CD4-positive, alpha-beta T cell treated with Interleukin-1 beta for 1 hour (primary cell): ENCODE results near the gene SMOC2.

Experiments
- DNase-seq, 2 donors: peaks; one replicate each; pipeline ENCODE4 v3.0.0-alpha.2; 2020 to 2022

Gene SMOC2

DNA sequence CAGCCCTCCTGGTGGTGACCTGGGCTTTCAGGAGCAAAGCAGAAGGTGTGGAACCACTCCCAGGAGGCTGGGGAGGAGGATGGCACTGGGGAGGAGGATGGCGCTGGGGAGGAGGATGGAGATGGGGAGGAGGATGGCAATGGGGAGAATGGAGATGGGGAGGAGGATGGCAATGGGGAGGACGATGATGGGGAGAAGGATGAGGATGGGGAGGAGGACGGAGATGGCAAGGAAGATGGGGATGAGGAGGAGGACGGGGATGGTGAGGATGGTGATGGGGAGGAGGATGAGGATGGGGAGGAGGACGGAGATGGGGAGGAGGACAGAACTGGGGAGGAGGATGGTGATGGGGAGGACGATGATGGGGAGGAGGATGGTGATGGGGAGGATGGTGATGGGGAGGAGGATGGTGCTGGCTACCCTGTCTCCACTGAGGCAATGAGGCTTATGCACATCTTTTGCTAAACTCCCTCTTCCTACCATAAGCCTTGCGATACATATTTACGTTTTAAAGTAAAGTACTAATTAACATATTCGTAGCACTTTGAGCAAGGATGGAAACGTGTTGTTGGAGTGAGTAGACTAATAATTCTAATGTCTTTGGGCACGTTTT lies 7.4 kb downstream of the SMOC2 start:
- DNase-seq = no peak

DNA sequence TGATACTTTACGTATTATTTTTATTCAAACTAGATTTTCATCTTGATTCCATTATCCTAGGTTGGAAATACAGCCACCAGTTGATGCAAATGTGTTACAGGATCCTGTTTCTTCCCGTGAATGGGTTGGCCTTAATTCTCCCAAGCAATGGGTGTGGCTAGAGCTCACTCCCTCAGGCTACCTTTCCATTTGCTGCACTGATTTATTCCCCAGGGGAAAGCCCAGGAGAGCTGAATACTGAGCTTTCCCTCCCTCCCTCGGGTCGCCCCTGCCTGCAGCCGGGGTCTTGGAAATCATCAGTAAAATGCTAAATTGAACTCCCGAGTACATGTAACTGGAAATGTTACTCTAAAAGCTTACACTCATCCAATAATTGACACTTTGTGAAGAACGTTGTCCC lies 9.9 kb downstream of the SMOC2 start:
- no peak for DNase-seq

DNA sequence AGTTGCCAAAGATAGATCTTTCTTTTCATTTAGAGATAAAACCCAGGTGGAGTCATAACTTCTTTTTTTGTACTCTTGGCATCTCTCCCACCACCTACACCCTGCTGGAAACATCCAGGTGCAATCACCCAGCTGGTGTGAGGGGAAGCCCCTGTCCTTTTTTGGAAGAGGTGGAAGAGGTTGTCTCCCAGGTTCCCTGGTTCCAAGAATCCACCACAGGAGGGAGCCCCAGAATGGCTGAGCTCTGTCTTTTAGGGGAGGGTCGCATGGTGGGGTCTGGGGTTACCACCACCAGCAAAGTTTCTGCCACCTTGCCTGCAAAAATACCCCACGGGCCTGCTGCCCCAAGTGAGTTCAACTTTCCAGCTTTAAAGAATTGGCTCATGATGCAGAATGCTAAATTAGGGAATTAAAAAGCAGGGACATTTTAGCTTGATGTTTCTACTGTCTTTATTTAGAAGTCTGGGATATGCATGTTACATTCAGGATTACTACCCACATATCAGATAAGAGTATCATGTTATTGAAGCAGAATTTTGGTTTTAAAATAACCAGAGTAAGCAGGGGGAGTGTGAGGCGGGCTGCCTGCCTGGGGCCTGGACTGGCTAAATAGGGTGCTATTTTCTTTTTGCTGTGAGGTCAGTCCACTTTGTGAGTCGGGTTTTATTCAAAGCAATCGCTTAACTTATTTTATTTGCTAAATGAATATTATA lies 11.0 kb downstream of the SMOC2 start:
- DNase-seq = no peak

DNA sequence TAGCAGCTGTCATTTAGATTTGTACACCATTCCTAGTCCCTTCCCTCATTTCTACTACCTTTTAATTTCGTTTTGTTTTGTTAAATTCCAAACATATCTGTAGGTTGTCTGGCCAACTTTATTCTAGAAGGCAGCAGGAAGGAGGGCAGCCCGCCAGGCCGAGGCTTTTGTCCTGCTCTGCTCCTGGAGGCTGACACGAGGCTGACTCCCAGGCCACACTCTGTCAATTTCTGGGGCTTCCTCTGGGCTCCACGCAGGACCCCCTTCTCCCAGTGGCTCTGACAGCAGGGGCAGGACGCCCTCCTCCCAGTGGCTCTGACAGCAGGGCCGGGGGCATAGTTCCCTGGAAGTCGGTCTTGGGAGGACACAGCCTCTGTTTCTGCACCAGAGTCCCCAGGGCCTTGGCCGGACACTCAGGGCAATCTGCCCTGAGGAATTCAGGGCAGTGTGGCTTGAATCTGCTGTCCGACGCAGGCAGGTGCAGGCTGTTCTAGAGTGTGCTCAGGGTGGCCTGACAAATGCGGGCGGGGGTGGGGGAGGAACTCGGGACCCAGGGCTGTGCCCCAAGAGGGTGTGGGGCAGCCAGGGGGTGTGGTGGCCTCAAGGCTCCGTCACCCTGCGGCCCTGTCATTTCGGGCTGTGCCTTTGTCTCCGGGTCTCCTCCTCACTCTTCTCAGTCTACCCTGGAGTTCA lies 11.8 kb downstream of the SMOC2 start:
- no peak for DNase-seq

DNA sequence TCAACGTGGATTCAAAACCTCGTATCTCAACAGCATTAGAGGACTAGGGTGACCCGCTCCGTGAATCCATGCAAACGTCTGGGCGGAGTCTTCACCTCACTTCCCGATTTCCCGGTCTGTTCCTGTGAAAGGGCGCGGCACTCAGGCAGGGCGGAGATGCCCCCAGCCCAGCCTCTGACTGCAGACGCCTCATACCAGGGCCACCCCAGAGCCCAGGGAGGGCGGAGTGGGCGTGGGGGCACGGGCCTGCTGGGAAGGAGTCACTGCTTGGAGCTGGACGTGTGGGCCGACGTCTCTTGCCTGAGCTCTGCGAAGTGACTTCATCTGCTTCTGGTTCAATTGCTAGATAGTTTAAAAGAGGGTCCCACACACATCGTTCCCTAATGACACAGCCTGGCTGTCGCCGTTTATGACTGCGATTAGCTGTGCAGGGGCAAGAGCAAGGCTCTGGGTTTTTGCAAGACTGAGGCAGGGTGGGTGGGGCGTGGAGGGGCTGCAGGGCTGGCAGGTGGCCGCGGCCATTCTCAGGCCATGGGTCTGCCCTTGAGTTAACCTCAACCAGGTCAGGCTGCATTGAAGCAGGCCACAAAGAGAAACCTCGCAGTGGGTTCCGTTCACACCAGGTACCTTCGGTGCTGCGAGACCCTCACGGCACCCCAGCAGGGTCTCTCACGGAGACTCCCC lies 15.0 kb downstream of the SMOC2 start:
- no peak for DNase-seq

DNA sequence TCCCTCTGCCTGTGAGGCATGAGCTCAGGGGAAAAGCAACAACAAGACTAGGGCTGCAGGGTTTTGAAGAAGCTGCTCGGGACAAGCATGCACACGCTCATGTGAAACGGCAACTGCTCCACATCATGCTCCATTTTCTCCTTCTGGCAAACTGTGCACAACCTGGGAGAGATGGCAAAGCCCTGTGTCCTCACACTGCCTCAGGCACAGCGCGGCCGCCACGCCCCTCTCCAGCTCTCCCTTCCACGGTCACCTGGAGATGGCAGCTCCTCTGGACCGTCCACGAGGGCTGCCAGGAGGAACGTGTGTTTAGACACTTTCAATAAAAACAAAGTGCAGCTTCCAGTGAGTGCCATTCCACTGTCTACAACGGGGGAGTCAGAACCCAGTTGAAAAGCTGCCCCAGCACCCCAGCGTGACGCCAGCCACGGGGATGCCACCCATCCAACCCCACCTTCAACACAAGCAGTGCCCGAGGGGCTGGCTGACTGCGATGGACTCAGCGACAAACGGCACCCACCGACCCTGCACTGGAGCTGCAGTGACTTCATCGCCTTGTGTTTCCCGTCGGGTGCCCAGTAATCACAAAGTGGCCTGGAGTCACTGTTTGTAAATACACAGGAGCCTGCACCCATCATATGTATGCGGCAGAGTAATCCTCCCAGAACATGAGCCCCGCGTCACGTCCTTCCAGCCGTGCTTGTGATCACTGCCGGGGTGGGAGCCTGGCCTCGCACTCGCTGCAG lies 16.1 kb downstream of the SMOC2 start:
- no peak for DNase-seq

DNA sequence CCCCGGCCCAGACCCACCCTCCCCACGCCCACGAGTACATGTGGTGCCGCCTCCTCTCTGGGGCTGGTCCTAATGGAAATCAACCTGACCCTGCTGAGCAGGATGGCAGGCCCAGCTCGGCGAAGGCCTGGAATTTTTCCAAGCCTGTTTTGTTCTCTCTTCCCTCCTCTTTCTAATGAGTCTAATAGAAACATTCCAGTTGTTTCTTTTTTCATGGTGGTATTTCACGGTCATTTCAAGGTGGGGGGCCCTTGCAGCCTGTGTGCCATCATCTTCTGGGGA lies 16.6 kb downstream of the SMOC2 start:
- no peak for DNase-seq

DNA sequence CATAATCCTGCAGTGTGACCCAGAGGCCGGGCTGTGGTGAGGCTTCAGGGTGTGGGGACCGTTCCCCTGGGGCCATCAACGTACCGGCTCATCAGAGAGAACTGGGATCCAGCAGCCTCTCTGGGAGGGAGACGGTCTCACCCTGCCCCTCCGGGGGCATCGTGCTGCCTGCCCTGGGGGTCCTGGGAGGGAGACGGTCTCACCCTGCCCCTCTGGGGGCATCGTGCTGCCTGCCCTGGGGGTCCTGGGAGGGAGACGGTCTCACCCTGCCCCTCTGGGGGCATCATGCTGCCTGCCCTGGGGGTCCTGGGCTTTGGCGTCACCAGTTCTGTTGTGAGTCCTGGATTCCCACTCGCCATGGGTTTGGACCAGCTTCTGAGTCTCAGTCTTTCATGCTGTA lies 17.1 kb downstream of the SMOC2 start:
- no peak for DNase-seq

DNA sequence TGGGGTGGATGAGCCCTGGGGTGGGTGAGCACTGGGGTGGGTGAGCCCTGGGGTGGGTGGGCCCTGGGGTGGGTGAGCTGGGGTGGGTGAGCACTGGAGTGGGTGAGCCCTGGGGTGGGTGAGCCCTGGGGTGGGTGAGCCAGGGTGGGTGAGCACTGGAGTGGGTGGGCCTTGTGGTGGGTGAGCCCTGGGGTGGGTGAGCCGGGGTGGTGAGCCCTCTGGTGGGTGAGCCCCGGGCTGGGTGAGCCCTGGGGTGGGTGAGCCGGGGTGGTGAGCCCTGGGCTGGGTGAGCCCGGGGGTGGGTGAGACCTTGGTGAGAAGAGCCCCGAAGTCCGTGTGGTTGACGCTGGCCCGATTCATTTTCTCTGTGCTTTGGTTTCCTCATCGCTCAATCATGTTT lies 18.6 kb downstream of the SMOC2 start:
- no peak for DNase-seq

DNA sequence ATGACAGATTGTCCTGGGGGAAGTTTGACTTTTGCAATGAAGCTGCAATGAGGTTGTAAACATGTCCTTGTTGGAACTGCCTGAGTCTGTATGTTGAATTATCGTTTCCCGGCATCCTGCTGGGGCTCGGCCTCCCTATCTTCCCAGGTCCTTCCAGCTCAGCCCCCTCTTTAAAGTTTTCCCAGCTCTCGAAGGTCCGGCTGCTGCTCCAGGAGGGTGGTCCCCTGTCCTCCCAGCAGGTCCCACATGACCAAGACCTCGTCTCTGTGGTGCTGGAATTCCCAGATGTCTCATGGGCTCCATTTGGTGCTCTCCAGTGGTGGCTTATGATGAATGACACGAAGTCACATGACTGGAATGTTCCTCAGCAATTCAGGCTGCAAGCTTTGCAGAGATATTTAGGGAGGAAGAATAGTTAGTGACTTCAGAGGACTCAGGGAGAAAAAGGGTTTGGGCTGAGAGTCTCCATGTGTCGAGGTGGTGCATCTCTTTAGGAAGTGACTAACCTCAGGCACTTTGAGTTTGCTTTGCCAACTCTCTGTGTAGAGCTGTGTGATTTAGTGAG lies 21.4 kb downstream of the SMOC2 start:
- no peak for DNase-seq

DNA sequence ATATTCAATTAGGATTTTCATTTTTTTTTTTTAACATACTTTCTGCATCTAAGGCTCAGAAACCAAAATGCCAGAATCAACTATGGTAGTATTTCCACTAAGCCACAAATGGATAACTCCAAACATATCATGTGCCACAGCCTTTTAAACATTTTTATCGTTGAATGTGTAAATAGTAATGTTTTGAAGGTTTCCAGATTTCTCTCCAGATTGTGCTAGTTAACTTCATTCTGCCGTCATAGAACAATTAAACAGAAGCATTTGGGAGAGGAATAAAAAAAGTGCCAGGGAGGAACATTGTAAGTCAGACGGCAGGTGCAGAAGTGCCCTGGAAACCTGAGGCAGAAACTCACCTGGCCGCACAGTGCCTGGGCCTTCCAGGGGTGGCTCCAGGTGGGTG lies 23.6 kb downstream of the SMOC2 start:
- no peak for DNase-seq

DNA sequence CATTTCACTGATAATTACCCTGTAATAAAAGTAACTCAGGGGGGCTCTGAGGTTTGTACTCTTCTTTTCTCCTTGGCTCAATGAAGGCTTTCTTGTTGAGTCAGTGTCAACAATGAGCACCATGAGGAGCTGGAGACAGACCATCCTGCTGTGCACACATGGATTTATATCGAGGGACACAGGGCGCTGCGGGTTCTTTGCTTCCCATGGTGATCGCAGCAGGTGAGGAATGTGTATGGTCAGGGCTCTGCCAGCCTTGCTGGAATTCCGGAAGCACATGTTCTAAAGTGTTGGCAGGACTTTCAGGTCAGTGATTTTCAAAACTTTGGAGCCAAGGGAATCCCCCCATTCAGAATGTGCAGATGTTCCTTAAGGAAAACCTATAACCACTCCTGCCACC lies 27.1 kb downstream of the SMOC2 start:
- DNase-seq = no peak

DNA sequence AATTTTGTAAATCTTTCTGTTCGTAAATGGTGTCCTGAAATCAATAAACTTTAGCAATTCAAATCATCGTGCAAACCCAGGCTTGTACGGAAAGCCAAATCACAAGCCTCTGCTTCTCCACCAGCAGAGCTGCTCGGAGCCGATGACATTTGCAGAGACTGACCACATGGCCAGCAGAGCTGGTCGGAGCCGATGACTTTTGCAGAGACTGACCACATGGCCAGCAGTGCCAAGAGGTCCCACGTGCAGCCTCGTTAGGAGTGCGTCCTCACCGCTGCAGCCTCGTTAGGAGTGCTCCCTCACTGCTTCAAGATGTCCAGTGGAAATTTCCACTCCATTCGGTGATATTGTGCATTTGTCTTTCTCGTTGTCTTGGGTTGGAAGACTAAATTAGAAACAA lies 28.5 kb downstream of the SMOC2 start:
- no peak for DNase-seq

DNA sequence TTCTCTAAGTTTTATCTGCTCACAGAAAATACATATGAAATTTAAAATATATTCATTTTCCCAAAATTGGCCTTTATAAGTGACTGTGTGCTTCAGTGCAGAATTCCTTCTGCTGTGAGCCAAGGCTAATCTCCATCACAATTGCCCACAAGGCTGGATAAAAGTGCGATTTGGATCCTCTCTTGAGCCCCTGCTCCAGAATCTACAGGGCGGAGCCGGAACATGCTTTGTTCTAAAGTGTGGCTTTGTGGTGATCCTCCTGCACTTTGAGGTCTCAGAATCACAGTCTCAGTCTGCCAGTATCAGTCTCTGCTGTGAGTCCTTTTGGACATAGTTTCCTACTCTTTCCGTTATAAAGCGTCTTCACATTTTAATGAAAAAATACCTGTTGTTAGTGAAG lies 28.9 kb downstream of the SMOC2 start:
- no peak for DNase-seq

DNA sequence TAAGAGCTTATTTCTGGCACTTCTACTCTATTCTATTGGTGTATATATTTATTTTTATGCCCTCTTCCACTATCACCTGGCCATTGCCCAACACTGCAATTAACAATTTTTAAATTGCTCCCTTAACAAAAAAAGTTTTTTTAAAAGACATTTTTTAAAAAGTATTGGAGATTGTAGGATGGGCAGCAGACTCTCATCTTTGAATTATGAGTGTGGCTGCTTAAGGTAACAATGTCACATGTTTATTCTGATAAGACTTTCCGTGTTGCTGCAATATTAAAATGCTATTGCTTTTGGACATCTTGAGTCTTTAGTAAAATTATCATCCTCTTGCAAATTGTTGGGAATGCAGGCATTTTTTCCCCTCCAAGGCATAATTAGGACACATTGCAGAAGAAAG lies 31.4 kb downstream of the SMOC2 start:
- DNase-seq = no peak

DNA sequence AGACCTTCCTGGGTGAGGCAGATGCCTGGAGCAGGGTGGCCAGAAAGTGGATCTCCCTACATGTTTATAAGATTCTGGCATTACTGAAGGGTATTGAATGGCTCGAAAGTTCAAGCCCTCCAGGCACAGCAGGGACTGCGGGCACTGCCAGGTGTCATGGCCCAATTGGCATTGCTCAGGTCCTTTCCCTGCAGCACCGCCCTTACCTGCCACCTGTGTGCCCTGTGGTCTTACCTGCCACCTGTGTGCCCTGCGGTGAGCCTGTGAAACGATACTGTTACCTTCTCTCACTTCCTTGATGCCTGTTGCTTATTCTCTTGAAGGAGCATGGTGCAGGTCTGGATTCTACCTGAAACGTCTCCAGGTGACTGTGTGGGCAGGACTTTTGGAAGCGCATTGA lies 32.2 kb downstream of the SMOC2 start:
- no peak for DNase-seq

DNA sequence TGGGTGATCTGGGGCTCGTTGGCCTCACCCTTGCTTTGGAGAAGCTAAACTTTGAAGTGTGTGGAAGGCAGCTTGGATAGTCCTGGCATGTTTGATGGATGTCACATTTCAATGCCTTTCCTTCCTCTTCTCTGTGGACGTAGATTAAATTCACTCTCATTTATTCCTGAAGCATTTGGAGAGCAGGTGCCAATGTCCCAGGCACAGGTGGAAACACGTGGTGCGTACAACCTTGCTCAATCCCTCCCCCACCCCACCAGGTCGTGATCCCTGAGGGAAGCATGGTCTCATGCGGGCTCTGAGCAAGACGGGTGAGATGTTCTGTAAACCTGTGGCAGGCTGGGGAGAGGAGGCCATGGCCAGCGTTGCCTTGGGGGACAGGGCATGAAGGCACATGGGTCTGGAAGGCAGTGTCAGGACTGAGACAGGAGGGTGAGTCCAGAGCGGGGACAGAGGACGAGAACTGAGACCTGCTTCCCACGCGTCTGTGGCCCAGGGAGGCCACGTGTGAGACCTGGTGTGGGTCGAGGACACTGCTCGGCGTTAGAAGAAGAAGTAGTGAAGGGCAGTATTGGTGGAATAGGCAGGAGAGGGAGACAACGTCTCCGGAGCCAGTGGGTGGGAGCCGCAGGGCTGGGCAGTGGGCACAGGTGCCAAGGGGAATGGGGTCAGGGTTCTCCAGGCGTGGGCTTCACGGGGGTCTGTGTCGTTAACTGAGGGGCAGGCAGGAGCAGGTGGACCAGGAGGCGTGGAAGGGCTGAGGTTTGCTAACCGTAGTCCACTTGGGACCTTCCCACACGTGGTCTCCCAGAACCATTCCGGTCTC lies 34.4 kb downstream of the SMOC2 start:
- DNase-seq = no peak

DNA sequence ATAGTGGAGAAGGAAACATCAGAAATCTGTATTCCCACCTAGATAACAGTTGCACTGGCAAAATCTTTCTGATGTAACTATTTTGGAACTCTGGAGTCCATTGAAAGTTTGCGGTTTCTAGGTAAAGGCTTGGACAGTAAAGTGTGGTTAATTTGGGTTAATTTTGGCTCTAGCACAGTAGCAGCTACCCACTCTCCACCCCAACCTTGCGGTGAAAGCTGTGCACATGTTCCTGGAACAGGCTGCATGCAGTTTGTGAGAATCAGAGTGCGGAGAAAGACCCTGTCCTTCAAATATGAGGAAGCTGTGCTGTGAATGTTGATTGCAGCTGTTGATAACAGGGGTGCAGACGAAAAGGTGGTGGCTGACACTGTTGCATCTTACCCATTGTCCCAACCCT lies 38.4 kb downstream of the SMOC2 start:
- no peak for DNase-seq

DNA sequence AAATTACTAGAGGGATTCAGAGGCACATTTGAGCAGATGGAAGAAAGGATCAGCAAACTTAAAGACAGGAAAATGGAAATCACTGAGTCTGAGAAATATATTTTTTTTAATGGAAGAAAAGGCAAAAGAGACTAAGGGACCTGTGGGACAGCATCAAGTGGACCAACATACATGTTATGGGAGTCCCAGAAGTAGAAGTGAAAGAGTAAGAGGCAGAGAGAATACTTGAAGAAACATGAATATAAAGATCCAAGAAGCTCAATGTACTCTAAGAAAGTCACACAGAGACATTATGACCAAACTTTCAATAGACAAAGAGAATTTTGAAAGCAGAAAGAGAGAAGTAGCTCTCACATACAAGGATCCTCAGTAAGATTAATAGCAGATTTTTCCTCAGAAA lies 39.5 kb downstream of the SMOC2 start:
- DNase-seq = no peak

DNA sequence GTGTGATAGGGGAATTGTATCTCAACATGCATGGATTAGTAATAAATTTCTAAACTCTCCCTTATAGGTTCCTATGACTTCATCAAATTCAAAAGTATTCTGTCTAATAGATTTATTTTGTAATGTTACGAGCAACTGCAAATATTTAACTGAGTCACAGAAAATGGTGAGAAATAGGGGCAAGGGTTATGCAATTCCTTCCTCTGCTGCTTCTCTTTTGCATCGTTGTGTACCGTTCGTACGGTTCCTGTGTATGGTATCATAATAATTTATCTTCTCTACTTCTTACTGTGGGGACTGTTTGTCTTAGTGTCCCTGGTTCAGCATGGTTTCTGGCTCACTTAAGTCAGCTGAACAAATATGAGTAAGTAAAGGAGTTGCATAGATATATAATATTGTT lies 44.8 kb downstream of the SMOC2 start:
- DNase-seq = no peak

DNA sequence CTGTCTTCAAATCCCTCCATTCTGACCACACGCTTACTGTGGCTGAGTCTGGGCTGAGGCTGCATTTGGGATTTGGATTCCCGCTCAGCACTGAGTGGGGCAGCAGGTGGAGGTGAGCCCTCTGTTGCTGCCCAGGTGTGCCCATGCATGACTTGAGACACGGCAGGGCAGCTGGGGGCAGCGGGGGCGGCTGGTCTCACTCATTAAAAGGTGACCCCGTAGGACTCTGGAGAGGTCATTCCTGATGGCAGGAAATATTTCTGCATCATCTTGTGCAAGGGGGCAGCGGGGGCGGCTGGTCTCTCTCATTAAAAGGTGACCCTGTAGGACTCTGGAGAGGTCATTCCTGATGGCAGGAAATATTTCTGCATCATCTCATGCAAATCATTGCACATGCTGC lies 49.8 kb downstream of the SMOC2 start:
- no peak for DNase-seq

DNA sequence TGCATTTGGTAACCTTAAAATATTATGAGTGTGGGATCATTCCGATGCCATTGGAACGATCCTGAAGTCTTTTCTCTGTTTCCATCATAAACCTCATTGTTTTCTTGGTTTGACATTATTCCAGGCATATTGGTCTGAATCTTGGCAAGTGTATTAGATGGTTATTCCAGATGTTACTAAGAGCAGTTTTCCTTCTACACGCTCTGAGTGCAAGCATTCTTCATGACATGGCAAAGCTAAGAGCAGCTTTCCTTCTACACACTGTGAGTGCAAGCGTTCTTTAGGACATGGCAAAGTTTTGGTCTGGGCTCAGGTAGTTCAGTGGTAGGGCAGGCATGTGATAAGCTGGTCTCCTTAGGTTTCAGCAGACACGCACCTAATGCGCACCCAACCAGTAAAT lies 53.0 kb downstream of the SMOC2 start:
- DNase-seq = no peak
